Activated CD4-positive, alpha-beta T cell treated with anti-CD3 and anti-CD28 coated beads, Interleukin-2, Interleukin-4, amounts not matched to agents 100 ng/mL and 50 ng/mL, durations not matched to agents 16 hours and 8 hours (primary cell): Measurements from ENCODE around the gene STK11.
"Not testable (repeated sequence)": the region's sequence is repeated elsewhere in the genome, so short reads cannot be mapped to it uniquely, and the experiment has no call there.

Experiments used
- DNase-seq: peaks from one replicate; pipeline ENCODE4 v3.0.0-alpha.2; 2020; ENCODE audit warnings: low spot score

STK11 gene

GRCh38 chr19:1169921-1170885 lies 35.4 kb upstream of the STK11 start:
- DNase-seq = no peak

GRCh38 chr19:1170938-1171754 lies 34.4 kb upstream of the STK11 start:
- DNase-seq = no peak

DNA sequence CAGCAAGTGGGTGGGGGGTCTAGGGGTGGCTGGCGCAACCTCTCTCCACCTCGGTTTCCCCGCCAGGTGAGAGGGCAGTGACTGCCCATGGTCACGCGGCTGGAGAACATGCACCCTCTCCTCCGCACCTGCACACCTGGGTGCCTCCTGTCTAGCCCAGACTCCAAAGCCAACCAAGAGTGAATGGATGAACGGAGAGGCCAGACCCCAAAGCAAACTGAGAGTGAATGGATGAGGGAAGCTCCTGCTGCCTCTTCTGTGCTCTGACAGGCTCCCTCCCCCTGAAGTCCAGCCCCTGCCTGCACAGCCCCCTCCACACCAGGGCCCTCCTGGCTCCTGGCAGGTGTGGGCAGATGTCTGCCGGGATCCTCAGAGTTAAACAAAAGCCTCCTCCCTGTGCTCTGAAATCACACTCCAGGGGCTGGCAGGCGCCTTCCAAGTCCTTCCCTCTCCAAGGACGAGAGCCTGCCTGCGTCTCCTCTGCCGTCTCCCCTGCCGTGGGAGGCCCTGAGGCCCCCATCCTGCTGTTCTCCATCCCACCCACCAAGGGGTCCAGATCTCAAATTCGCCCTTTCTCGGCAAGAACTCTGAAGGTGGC lies 33.7 kb upstream of the STK11 start:
- DNase-seq = no peak

GRCh38 chr19:1172353-1173158 lies 33.0 kb upstream of the STK11 start:
- DNase-seq = no peak

GRCh38 chr19:1173159-1173844 lies 32.3 kb upstream of the STK11 start:
- DNase-seq = no peak

DNA sequence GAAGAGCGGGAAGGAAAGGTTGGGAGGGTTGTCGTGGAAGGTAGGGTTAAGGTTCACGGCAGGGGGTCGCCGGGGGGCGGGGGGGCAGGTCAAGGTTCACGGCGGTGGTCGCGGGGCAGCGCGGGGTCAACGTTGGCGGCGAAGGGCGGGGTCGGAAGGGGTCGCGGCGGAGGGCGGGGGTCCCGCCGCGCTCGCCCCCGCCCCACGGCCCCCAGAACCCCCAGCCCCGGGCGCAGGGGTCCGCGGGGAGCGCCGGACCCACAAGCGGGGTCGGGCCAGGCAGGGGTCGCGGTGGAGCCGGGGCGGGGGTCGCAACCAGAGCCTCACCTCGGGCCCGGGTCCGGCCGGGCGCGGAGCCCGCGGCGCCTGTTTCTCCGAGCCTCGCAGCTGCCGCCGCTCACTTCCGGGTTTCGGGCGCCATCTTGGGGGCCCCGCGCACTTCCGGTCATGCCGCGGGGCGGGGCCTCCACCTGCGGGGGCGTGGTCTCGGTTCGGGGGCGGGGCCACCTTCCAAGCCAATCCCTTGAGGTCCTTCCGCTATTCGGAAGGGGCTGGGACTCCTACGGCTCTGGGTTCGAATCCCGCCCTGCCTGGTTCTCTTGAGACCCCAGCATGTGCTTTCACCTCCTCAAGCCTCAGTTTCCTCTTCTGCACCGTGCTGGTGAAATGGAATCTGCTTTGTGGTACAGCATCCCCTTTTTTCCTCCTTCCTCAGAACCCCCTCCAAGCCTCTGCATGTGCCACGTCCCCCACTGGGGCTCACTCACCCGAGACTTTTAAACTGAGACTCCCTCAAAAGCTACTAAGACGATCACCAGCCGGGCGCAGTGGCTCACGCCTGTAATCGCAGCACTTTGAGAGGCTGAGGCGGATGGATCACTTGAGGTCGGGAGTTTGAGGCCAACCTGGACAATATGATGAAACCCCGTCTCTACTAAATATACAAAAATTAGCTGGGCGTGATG lies 31.5 kb upstream of the STK11 start, which contains the start of gene SBNO2:
Gene SBNO2 (minus strand): TSS at position 424 of the 965 bp plus-strand sequence. CDS start 19,992 bp downstream, outside the sequence.
- peak; percentile 96 for DNase-seq

DNA sequence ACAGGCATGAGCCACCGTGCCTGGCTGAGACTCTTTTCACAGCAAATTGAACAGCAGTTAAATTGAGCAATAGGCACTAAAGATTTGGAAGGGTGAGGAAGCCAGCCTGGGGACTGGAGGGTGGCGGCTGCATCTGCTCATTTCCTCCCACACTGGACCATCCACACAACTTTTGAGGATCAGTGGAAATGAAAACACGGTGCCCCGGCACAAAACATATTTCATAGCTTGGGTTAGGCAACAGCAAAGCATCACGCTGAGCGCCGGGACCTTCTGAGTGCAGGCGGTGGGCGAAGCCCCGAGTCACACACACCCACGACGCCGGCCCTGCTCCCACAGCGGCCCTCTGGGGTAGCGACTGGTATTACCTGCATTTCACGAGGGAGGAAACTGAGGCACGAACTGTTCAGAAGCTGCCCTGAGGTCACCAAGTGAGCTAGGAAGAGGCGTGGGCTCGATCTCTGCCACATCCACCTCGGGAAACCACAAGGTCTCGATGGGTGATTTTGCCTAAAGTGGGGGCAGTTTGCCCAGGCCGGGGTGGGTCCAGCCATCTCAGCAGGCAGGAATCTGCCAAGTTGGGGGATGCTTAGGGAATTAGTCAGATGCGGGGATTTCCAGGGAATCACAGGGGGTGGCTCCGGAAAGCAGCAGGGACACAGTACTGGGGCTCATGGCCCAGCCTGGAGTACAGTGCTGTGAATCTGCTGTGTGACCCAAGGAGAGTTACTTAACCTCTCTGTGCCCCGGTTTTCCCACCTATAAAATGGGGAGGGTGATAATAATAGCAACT lies 28.1 kb upstream of the STK11 start:
- DNase-seq = no peak

GRCh38 chr19:1181606-1182005 lies 24.0 kb upstream of the STK11 start:
- no peak for DNase-seq

- no peak for DNase-seq
Measured at GRCh38 chr19:1182068-1182467, 23.5 kb upstream of the STK11 start.

- DNase-seq = no peak
Measured at GRCh38 chr19:1182727-1183126, 22.9 kb upstream of the STK11 start.

GRCh38 chr19:1183543-1184172 lies 21.9 kb upstream of the STK11 start:
- no peak for DNase-seq

DNA sequence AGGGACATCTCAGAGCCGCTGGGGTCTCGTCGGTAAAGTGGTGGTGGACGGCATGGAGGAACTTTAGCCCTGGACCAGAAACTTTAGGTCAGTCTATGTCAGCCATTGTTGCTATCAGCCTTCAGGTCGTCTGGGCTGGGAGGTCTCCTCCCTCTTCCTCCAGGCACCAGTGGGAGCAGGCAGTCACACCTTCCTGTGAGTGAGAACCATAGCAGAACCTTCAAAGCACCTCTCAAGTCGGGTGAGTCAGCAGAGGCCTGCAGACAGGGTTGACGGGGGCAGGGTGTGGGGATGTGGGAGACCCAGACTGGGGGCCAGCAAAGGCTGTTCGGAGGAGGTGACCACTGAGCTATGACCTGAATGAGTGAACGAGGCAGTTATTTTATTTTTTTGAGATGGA lies 16.2 kb upstream of the STK11 start:
- DNase-seq = peak; percentile 61

- no peak for DNase-seq
Measured at GRCh38 chr19:1199531-1199930, 6.0 kb upstream of the STK11 start.

GRCh38 chr19:1200614-1201013 lies 5.0 kb upstream of the STK11 start:
- not testable (repeated sequence) for DNase-seq

- no peak for DNase-seq
Measured at GRCh38 chr19:1206150-1206863, 729 bp downstream of the STK11 start.

DNA sequence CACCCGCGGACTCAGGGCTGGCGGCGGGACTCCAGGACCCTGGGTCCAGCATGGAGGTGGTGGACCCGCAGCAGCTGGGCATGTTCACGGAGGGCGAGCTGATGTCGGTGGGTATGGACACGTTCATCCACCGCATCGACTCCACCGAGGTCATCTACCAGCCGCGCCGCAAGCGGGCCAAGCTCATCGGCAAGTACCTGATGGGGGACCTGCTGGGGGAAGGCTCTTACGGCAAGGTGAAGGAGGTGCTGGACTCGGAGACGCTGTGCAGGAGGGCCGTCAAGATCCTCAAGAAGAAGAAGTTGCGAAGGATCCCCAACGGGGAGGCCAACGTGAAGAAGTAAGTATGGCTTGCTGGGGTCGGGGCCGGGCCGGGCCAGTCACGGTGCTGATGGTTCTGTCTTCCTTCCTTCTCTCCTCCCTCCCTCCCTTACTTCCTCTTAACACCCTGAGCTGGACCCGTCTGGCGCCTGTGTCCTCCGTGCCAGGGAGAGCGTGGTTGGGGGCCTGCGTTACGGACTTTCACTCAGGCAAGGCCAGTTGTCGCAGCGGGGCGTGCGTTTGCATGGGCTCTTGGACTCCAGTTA lies 1.4 kb downstream of the STK11 start:
- peak; percentile 32 for DNase-seq

GRCh38 chr19:1208830-1209229 lies 3.3 kb downstream of the STK11 start:
- DNase-seq = not testable (repeated sequence)

DNA sequence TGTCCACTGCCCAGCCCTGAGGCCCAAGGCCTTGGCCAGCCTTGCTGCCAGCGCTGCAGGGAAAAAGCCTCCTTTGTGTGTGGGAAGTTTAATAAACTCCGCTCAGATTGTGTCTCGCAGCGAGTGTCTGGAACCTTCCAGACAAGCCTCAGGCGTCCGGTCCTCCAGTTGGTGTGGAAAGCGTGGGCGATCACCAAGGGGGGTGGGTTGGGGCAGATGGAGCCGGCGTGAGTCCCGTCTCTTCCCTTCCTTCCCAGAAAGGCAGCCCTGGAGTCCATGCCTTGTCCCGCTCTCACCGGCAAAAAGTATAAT lies 4.6 kb downstream of the STK11 start:
- DNase-seq = no peak
